HG03558 (cell line): ENCODE data around the gene SGIP1.

ENCODE experiments used
- ATAC-seq: cut with Tn5 transposase; IDR thresholded peaks from one replicate; pipeline ENCODE4 v1.9.1; 2021; ENCODE audit warnings: moderate number of reproducible peaks; ENCODE audit not compliant: unreplicated experiment; ENCODE audit errors: extremely low read depth

SGIP1 gene

DNA sequence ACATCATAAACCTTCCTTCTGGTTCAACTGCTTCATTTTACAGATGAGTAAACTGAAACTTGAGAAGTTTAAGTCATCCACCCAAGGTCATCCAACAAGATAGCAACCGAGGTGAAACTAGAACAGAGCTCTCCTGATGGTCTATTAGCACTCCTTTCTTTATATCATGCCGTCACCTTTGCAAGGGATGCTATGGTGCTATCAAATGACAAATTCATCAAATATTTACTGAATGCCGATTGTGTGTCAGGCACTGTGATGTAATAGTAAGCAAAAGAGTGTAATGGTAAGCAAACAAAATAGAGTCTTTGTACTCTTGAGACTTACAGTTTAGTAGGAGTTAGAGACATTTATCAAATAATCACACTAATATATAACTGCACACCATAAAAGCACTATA, 14.0 kb upstream of the SGIP1 start:
- ATAC-seq = no peak

DNA sequence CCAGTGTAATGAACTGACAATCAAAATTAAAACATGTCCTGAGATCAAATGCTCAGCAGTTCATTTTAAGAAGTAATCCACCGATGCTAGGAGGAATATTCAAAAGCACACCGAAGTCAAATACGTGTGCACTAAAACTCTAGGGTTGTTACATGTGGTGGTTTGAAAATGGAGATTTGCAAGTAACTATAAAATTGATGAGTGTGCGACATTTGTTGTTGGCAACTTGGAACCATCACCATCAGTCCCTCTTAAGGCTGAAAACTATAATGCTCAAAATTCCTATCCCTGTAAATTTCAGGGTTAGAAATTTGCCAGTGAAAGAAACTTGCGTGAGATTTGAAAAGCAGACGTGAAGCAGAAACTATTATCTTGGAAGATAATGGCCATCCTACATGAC, 13.3 kb upstream of the SGIP1 start:
- no peak for ATAC-seq

DNA sequence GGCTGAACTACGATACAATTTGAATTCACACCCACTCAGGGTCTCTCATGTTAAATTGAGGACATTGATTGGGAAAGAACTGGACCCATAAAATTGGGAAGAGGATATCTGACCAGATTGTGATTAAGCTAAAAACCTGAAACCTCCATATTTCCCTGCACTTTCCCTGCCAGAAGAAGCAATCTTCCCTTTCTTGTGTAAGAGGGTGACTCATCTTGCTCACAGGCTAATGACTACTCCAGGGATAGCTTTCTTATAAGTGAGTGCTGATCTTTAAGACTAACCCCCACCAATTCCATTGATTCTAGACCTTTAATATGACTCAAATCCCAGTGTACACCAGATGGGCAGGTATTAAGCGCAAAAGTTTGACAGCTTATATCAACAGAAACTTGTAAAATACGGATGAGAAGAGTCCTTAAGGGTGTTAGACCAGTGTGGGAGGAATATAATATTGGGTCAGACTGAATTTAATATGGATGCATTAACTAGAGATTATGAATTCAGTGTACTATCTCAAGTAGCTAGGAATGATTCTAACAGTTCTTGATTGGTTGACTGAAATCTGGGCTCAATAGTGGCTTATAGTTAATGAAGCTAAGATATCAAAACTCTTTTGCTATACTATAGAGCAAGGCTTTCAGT, 12.1 kb upstream of the SGIP1 start:
- ATAC-seq = no peak

DNA sequence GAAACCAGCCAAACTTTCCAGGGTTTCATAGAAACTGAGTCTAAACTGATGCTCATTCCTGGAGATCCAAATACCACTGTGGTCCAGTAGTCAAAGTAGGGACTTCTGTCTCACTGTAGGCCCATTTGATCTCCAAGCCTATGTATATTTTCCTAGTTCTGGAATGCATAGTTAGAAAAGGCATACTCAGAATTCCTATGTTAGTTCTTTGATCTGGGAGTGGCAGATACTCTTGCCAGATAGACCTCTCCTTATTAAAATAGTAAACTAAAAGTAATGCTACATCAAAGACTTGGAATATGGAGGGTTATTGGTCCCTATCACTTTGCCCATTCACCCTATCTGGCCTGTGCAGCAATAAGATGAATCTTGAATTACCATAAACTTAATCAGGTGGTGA, 10.4 kb upstream of the SGIP1 start:
- no peak for ATAC-seq

DNA sequence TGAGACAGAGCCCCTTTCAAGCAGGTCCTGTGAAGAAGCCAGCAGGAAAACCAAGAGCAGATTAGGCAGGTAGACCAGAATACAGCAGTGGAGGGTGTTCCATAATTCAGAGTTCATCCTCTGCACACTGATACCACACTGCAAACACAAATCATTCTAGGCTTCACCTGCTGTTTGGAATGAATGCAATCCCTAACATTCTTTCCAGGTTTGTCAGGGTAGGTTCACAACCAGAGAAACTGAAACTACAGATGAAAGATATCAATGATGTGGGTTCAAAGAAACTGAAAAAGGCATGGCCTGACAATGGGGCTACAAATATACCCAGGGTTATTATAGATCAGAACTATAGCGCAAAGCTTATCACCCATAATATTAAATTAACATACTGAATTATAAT, 8.9 kb upstream of the SGIP1 start:
- no peak for ATAC-seq

DNA sequence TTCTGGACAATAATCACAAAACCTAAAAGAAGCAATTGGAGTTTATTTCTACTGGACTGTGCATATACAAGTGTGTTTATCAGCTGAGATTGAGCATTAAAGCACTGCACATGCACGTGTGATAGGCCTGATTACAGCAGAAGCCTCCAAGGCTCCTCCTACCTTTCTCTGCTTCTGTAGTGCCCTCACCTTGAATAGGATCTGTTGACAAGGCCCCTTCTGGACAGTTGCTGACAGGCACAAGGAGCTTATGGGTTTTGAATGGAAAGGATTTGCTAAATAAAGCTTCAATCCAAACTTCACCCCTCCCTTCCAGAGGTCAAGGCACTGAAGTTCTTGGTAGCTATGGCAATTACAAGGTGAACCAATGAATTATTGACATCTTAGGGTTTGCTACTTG, 7.9 kb upstream of the SGIP1 start:
- no peak for ATAC-seq

DNA sequence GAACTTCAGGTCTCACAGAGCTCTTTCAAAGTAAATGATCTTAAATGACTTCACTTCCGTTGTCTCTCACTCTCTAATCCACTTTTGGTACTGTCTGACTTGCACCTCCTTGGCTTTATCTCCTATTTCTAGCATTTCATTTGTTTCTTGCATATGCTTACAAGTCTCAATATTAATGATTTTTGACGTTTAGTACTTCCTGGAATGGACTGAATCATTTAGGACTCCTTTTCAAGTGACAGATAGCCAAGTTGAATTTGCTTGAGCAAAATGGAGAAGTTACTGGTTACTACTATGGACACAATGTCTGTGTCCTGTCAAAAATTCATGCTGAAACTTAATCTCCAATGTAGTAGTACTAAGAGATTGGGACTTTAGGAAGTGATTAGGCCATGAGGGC, 7.0 kb upstream of the SGIP1 start:
- ATAC-seq = no peak

DNA sequence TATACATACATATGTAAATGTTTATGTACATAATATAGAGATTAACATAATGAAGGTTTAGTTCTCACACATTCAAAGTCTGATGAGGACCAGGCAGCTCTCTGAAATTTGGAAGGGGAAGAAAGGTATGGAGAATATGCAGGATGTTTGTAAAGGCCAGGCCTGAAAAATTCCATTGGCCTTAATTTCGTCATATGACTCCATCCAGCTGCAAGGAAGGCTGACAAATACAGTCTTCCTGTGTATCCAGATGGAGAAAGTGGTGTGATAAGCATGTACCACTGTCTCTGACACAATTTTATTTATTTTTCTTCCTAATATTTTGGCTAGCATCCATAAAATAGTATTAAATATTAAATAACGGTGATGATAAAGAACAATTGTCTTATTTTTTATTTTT, 6.3 kb upstream of the SGIP1 start:
- ATAC-seq = no peak

DNA sequence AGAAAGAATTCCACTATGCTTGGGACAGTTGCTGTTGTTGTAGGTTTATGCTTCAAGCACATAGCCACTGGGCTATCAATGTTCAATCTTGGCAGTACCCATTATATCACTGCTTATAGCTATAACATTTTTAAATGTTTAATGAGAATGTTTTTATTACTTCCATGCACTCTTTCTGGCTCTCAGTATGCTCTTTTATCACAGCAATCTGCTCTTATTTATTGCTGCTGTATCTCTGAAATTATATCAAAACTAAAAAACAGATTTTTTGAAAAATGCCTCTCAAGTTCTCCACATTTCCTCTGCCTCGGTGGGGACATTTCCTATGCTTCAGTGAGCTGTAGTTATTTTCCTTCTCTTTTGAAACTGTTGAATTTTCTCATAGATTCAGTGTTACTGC, 5.4 kb upstream of the SGIP1 start:
- ATAC-seq = no peak

DNA sequence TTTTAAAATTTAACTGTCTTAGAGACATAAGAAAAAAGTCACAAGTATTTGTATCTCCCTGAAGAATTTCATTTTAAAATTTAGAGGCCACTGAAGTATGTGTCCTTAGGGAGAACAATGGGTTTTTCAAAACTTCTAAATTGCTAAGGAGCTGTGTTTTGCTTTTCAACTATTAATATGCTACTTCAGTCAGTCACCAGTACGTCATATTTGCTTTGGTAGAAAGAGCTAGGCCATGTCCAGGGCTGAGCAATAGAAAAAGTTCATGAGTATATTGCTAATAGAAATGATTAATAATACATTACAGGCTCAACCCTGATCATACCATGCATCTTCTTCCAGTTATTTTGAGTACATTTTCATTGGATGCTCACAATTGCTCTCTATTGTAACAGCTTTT, 1.7 kb upstream of the SGIP1 start:
- no peak for ATAC-seq

DNA sequence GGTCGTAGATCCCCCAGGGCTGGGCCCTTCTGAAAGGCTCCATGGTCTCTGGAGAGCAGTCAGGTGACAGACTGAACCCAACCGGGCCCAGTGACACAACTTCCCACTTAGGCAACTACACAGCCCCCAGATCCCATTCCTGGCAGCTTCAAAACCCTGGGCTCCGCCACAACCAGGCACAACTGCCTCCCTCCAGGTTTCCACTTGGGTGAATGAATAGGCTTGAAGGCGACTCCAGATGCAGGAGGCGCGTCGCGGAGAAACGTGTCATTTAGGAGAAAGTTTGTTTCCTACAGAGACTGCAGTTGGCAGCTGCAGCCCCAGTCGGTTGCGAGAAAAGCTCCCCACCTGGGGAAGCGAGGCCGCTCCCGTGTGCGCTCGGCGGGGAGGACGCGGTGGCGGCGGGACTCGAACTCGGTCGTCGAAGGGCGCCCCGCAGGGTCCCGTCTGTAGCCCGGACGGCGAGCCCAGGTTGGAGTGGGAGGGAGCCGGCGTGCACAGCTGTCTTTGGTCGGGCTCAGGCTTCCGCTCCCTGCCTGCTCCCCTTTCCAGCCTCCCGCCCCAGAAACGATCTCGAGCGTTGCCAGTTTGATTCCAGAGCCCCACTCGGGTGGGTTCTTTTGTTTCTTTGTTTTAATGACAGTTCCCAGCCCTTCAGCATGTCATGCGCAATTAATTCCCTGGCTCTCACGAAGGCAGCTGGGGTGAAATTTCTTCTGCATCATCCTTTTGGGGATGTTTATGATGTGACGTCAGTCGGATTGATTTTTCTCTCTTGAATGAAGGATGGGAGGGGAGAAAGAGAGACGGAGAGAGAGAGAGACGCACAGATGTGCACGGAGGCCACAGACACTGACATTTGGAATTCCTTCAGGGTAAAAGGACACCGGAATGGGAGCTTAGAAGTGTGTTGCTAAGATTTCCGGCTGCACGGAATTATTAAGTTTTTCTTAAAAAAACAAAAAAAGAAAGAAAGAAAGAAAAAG, 862 bp upstream of the SGIP1 start:
- ATAC-seq = no peak

DNA sequence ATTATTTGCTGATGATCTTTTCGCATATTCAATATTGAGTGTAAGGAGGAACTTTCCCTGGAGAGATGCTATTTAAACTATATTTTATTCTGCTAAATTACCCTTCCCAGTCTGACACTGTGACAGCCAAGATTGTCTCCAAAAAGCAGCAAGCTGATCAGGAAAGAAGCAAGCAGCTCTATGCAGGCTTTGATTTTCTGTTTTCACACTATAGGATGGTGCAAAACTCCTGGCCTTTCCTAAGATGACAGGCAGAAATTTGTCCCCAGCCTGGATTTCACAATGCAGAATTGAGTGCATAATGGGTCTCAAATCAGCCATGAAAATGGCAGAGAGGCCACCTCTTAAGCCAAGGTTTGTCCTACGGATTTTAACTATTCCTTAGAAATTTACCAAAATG, 1.1 kb downstream of the SGIP1 start:
- no peak for ATAC-seq

DNA sequence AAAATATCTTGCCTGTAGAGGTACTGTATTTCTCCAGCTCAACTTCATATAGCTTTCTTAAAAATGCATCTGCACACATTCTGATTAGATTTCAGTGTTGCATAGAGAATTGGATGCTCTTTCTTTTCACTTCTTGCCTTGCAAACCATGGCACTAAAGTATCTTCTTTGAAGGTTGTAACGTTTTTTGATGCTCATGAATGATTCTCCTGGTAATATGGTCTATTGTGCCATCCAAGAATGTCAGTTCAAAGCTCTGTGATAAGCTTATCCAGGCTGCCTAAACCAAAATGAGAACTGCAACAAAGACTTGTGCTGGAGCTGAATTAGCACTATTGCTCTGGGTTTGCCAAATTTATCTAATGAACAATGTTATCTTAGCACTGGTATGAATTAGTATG, 1.9 kb downstream of the SGIP1 start:
- no peak for ATAC-seq

DNA sequence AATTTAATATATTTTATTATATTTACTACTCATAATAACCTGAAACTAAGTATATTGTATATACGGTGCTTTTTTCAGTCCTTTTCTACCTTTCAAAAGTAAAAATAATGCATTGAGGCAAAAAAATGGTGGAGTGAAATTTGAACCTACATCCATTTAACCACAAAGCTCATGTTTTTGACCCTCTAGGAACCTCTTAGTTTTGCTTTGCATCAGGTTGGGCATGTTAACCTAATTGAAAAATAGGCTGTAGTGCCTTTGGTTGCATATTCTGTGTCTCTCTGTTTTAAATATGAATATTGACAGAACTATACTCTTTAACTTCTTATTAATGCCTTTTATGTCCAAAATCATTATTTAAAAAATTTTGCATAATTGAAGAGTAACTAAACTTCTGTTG, 3.8 kb downstream of the SGIP1 start:
- no peak for ATAC-seq

DNA sequence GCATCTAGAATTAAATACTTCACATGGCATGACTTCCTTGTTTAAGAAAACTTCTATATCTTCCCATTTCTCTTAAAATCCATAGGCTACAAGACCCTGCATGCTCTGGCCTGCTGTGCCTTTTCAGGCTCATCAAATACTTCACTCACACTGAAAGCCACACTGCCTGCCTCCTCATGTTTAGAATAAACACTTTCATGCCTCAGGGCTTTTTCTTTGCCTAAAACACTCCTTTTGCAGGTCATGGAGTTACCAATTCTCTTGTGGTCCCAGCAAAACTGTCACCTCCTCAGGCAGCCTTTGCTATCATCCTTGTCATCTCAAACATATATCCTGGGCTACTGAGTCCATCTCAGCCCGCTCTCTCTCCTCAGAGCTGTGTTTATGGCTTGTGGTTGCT, 5.5 kb downstream of the SGIP1 start:
- ATAC-seq = no peak

DNA sequence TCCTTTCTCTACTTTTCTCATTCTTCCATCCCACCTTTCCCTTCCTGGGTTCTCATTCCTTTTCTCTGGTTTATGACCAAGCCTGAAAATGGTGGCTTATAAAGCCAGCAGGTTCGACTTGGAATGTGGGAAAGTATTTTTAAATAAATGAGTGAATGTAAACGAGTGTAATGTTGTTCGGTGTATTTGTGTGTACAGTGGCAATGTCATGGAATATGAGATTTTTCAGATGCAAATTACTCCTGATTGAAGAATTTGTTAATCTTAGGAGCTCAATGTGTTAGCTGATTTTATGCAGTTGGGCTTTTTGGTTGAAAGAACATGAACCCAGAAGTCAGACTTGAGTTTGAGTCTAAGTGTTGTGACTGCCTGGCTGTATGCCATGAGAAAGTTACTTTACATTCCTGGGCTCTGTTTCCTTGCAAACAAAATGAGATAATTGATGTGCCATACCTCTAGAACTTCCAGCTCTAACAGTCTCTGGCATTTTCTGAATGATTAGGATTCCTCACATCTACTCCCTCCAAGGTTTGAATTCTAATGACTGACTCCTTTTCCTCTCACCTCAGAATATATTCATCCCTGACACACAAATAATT, 6.6 kb downstream of the SGIP1 start:
- ATAC-seq = no peak

DNA sequence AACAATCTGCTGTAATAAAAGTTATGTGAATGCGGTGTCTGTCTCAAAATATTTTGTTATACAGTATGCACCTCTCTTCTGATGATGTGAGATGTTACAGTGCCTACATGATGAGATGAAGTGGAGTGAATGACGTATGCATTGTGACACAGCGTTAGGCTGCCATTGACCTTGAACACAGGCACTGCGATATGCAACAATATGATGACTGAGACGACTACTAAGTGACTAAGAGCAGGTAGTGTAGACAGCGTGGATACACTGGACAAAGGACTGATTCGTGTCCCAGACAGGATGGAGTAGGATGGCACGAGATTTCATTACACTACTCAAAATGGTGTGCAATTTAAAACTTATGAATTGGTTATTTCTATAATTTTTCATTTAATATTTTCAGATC, 8.4 kb downstream of the SGIP1 start:
- ATAC-seq = no peak

DNA sequence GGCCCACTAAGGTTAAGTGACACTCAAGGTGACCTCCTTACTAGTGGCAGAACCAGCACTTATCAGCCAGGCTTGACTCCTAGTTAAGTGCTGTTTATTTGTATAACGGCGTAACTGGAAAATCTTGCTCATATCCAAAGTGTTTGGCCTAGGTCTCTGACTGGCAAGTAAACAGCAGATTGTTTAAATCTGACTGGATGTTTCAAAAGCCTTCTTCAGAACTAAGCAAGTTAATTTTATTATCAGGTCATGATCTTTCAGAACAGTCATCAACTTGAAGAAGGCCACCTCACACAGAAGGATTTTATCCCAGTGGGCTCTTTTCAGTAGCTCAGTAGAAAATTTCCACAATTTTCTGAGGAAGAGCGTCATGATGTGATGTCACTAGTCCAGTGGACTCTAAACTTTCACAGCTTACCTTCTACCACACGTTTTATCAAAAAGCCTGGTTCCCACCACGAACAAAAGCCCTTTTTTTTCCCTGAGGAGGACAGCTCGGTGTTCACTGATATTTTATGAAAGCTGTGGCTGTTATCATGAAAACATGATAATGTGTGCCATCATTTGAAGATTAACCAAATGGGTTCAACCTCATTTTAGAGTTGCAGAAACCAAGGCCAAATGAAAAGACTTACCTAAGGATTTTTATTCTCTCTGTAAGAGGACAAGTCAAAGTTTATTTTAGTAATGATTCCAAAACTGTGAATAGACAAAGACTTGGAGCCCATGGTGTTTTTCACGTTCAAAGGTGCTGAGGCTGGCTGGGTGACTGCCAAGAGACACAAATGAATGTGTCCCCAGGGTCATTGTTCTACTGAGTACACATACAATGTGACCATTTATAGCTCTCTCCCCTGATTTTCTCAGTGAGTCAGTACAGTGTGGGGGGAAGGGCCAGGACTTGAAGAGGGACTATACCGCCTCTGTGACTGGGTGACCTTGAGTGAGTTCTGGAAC, 9.1 kb downstream of the SGIP1 start:
- no peak for ATAC-seq

DNA sequence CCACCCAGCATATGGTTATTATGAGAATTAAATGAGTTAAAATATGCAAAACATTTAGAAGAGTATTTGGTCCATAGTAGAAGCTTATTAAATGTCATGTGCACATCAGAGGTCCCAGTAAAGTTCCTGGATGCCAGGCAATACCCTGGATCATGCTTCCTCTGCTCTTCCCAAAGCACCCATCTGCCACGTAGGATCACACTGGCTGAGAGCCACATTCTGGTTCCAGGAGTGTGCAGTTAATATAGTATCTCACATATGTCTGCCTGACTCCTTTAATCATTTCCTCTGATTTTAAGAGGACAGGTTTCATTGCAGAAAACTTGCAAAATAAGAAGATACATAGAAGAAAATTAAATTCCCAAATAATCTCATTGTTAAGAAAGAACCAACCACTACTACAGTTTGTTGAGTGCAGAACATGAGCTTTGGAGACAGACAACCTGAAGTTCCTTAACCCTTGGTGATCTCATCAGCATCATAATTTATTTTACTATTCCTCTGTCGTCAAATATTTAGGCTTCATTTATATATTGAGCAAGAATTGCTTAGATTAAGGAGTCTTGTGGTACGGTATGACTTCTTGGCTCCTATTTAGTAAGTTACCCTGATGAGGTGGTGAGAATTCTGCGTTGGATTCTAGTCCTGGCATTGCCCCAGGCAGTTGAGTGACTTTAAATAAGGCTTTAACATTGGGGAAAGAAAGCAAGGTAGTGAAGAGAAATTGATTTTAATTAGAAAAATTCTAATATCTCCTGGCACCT, 12.3 kb downstream of the SGIP1 start:
- ATAC-seq = no peak

DNA sequence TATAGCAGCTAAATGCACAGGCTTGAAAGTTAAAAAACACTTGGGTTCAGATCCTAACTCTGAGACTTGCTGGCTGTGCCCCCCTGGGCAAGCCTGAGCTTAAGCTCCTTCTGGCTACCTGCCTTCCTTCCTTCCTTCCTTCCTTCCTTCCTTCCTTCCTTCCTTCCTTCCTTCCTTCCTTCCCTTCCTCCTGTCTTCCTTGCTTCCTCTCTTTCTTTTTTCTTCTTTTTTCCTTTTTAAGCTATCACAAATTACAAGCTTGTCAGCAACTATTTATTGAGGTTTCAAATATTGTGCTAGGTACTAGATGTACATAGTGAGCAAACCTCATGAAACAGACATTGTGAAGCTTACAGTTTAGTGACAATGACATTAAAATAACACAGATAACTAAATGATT, 15.1 kb downstream of the SGIP1 start:
- no peak for ATAC-seq
